DOHH2 (cell line): ENCODE results near the gene HYAL1.

Source experiments
- H3F3A ChIP-seq: fragments of 200-600 bp; sonication (generic), shearing (Covaris generic); 2 replicates; pipeline ENCODE4 v1.6.0; 2016; ENCODE audit warnings: antibody characterized with exemption, mild to moderate bottlenecking; ENCODE audit not compliant: control insufficient read depth, insufficient read depth
- H3K27ac ChIP-seq: fragments of 200-600 bp; sonication (generic); 2 replicates; pipeline ENCODE4 v1.5.1; 2014; ENCODE audit warnings: low read depth, mild to moderate bottlenecking, low read length, moderate library complexity
- H3K27me3 ChIP-seq: fragments of 200-600 bp; sonication (generic); 2 replicates; pipeline ENCODE4 v1.6.1; 2014; ENCODE audit warnings: mild to moderate bottlenecking, low read length, mixed read lengths; ENCODE audit not compliant: control insufficient read depth
- H3K36me3 ChIP-seq: fragments of 200-600 bp; sonication (generic); 2 replicates; pipeline ENCODE4 v1.6.1; 2014; ENCODE audit warnings: mild to moderate bottlenecking, low read length, moderate library complexity, mixed read lengths; ENCODE audit not compliant: control insufficient read depth
- H3K4me1 ChIP-seq: fragments of 200-600 bp; sonication (generic); 2 replicates; pipeline ENCODE4 v1.6.1; 2014; ENCODE audit warnings: mild to moderate bottlenecking, low read length, mixed read lengths; ENCODE audit not compliant: control insufficient read depth
- H3K4me2 ChIP-seq: fragments of 200-600 bp; sonication (generic); 2 replicates; pipeline ENCODE4 v1.6.0; 2014; ENCODE audit warnings: mild to moderate bottlenecking, low read length, moderate library complexity
- H3K4me3 ChIP-seq: fragments of 200-600 bp; sonication (generic); 2 replicates; pipeline ENCODE4 v1.5.1; 2014; ENCODE audit warnings: mild to moderate bottlenecking, low read length, mixed read lengths
- H3K79me2 ChIP-seq: fragments of 200-600 bp; sonication (generic); 2 replicates; pipeline ENCODE4 v1.6.1; 2014; ENCODE audit warnings: mild to moderate bottlenecking, low read length, mixed read lengths; ENCODE audit not compliant: control insufficient read depth
- H3K9me2 ChIP-seq: fragments of 200-600 bp; sonication (generic); replicated peaks from 2 replicates; pipeline ENCODE4 v1.6.1; 2014; ENCODE audit warnings: mild to moderate bottlenecking, low read length, mixed read lengths; ENCODE audit not compliant: control insufficient read depth
- H3K9me3 ChIP-seq: fragments of 200-600 bp; sonication (generic); 2 replicates; pipeline ENCODE4 v1.6.1; 2014; ENCODE audit warnings: antibody characterized with exemption, low read length, mixed read lengths; ENCODE audit not compliant: control insufficient read depth, insufficient read depth
- H4K20me1 ChIP-seq: fragments of 200-600 bp; sonication (generic); 2 replicates; pipeline ENCODE4 v1.6.0; 2014; ENCODE audit warnings: low read depth, mild to moderate bottlenecking, antibody characterized with exemption, low read length, moderate library complexity; ENCODE audit not compliant: control insufficient read depth, insufficient read depth
- CTCF ChIP-seq: fragments of 200-600 bp; sonication (generic); IDR thresholded peaks from one replicate; pipeline ENCODE4 v1.5.1; 2014; ENCODE audit warnings: antibody characterized with exemption, mild to moderate bottlenecking, low read depth, low read length; ENCODE audit not compliant: poor library complexity, severe bottlenecking
- EZH2phosphoT487 ChIP-seq: fragments of 200-600 bp; sonication (generic); IDR thresholded peaks from 2 replicates; pipeline ENCODE4 v1.6.1; 2017; ENCODE audit warnings: borderline replicate concordance, mild to moderate bottlenecking, antibody characterized with exemption, low read length, moderate library complexity, mixed read lengths

Gene HYAL1

DNA sequence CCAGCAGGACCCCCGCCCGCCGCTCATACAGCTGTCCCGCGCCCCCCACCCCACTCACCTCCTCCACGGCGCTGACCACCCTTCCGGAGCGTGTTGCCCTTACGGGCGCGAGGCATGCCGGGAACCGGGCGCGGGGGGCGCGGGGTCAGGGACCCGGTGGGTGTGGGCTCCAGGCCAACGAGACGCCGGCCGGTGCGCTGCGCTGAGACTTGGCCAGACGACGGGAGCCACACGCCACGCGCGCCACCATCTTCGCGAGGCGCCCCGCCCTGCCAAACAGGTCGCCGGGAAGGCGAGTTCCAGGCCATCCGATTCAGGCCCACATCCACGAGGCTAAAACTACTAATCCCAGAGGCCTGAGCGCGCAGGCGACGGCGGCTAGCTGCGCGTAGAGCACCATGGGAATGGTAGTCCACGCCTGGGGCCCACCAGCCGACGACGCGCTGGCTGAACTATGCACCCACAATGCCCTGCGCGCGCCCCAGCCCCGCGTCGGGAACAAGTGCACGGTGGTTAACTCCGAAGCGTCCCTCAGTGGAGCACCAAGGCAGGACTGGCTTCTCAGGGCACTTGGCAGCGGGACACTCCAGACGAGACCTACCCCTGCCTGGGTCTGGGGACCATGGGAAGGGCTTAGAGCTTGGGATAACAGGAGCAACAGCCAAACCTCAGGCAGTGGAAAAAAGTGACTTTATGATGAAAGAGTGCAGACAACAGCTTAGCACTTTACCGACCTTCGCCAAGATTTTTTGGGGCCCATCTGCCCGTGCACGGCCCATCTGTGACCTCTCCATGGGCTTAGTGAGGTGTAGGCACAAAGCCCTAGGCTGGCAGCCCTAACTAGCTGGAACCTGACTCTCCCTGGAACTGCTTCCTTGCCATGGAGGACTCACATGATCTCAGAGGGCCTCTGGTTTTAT, 11.0 kb downstream of the HYAL1 start, which contains the start of gene IFRD2:
TSS of gene IFRD2 (minus strand) at position 271 of the 920 bp plus-strand sequence. CDS start at position 116, 155 bp downstream.
- Histone ChIP-seq H3K79me2 (peaks cover 32% of the 10 kb centered on the region), H4K20me1 (no peaks in the 10 kb centered on the region), H3K4me1 (peaks cover 16% of the 10 kb centered on the region), H3F3A (no peaks in the 10 kb centered on the region), H3K4me3 (peak within 1 kb of the TSS; percentile 96), H3K27me3 (no peaks in the 10 kb centered on the region), H3K36me3 (peaks cover 41% of the 10 kb centered on the region), H3K4me2 (peak within 1 kb of the TSS; percentile 82), H3K27ac (peak within 1 kb of the TSS; percentile 42), H3K9me3 (no peaks in the 10 kb centered on the region), H3K9me2 (no peaks in the 10 kb centered on the region)
- no peak for TF ChIP-seq CTCF
- no peak for TF ChIP-seq EZH2phosphoT487

DNA sequence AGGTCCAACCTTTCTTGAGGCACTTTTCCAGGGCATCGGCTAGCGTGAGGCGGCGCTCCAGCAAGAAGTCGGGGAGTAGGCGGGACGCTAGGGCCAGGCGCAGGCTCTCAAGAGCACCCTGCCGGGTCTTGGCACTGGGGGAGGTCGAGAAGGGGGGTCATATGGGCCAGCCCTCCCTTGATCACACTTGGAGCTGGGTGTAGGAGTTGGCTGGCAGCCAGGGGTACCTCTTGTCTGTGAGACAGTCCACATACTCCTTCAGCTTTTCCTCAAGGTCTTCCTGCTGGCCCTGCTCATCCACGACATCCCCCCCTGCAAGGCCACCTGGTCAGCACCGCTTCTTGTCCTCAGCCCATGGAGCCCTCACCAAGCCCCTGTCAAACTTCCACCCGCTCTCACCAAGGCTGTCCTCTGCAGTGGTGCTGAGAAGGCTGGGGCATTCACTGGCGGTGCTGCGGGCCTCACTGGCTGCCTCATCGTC, 13.2 kb downstream of the HYAL1 start:
- Histone ChIP-seq H4K20me1 (no peaks in the 10 kb centered on the region), H3K79me2 (peaks cover 32% of the 10 kb centered on the region), H3K27me3 (no peaks in the 10 kb centered on the region), H3K4me3 (no peak overlapping the region), H3K4me2 (peak overlapping the region; percentile 82), H3K27ac (no peak overlapping the region), H3K9me3 (no peaks in the 10 kb centered on the region), H3K9me2 (no peaks in the 10 kb centered on the region), H3K36me3 (peaks cover 55% of the 10 kb centered on the region), H3K4me1 (peaks cover 16% of the 10 kb centered on the region), H3F3A (no peaks in the 10 kb centered on the region)
- no peak for TF ChIP-seq EZH2phosphoT487
- TF ChIP-seq CTCF: no peak

- Histone ChIP-seq H3K4me1 (peaks cover 16% of the 10 kb centered on the region), H3K9me3 (no peaks in the 10 kb centered on the region), H3K27me3 (no peaks in the 10 kb centered on the region), H4K20me1 (no peaks in the 10 kb centered on the region), H3K79me2 (peaks cover 32% of the 10 kb centered on the region), H3K4me3 (no peak overlapping the region), H3K27ac (no peak overlapping the region), H3F3A (no peaks in the 10 kb centered on the region; the same call in 1 of the 2 replicates), H3K36me3 (peaks cover 55% of the 10 kb centered on the region), H3K4me2 (no peak overlapping the region), H3K9me2 (no peaks in the 10 kb centered on the region)
- TF ChIP-seq EZH2phosphoT487 (no peak), CTCF (no peak)
Measured at GRCh38 chr3:50289130-50289529, 14.2 kb downstream of the HYAL1 start.
